AG04449 (cell line): ENCODE results near the gene PRR5L.
A peak's percentile ranks its signal among the peaks of the same experiment; 100 is the strongest.

Source experiments
- CTCF ChIA-PET: fragments of 350-600 bp; formaldehyde crosslinking; extraction: SDS; loops from one replicate; lab custom pipeline; 2021; ENCODE audit warnings: antibody characterized with exemption; lab: Yijun Ruan, JAX
- POLR2A ChIA-PET: fragments of 400-600, 350-600 bp; formaldehyde crosslinking; extraction: SDS; loops from one replicate; lab custom pipeline; 2020; ENCODE audit warnings: antibody characterized with exemption, inconsistent platforms; lab: Yijun Ruan, JAX
- DNase-seq: peaks from one replicate; pipeline ENCODE4 v3.0.0-alpha.2; 2010; ENCODE audit warnings: low read depth, low spot score
- H3K4me3 ChIP-seq: 2 replicates; pipeline ENCODE4 v1.5.1; 2011; ENCODE audit warnings: low read depth, mild to moderate bottlenecking, control low read depth, low read length
- TF ChIP-seq, protein P1 (sequence below): IDR thresholded peaks from one replicate; pipeline ENCODE4 v1.5.1; 2011; ENCODE audit warnings: mild to moderate bottlenecking, moderate library complexity, low read length, control low read depth, inconsistent platforms; ENCODE audit not compliant: insufficient read depth; ENCODE audit errors: missing control alignments

The PRR5L gene

DNA sequence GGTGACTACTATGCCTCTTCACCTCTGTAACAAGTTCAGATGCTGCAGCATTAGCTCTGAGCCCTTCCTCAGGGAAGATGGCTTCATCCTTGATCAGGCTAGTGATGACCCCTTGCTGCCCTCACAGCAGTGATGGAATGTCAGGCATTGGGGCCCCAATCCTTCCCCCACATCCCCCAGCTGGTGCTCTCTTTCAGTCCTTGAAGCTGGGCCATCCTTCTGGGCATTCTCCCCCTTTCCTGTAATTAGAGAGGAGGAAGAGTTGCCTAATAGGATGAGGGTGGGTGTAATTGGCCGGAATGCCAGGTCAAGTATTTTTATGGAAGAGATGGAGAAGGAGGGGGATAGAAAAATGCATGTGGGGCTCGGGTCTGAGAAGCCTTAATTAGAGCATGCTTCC lies 151.4 kb downstream of the PRR5L start:
- TF ChIP-seq, protein P1, sequence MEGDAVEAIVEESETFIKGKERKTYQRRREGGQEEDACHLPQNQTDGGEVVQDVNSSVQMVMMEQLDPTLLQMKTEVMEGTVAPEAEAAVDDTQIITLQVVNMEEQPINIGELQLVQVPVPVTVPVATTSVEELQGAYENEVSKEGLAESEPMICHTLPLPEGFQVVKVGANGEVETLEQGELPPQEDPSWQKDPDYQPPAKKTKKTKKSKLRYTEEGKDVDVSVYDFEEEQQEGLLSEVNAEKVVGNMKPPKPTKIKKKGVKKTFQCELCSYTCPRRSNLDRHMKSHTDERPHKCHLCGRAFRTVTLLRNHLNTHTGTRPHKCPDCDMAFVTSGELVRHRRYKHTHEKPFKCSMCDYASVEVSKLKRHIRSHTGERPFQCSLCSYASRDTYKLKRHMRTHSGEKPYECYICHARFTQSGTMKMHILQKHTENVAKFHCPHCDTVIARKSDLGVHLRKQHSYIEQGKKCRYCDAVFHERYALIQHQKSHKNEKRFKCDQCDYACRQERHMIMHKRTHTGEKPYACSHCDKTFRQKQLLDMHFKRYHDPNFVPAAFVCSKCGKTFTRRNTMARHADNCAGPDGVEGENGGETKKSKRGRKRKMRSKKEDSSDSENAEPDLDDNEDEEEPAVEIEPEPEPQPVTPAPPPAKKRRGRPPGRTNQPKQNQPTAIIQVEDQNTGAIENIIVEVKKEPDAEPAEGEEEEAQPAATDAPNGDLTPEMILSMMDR, result no peak
- POLR2A ChIA-PET, result no interaction called here
- CTCF ChIA-PET, result no interaction called here
- no peak overlapping the region for H3K4me3 ChIP-seq
- DNase-seq, result peak; percentile 9

DNA sequence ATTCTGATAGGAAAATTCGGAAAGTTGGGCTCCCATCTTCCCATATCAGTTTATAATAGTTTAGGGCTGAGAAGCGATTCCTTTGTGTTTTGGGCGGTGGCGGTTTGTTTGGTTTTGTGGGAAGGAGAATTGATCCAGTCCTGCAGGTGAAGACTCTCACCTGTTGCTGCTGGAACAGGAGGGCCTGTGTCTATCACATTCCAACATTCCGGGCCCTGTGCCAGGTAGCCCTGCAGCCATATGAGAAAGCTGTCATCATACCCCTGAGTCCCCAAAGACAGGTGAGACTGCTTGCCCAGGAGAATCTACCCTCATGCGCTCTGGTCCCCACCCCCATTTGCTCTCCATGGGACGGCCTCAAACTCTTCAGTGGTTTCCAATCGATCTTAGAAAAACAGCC lies 151.9 kb downstream of the PRR5L start:
- TF ChIP-seq, protein P1, result no peak
- ChIA-PET POLR2A (no interaction called here), CTCF (no interaction called here)
- no peak for DNase-seq
- no peak overlapping the region for H3K4me3 ChIP-seq

- CTCF ChIA-PET, result interaction anchor here (1.0 to 2.5 kb wide), 4 partner anchors 9 to 157 kb away, joined by 3 to 12 read pairs (median 6); no protein-coding TSS in a partner anchor
- no peak for DNase-seq
- POLR2A ChIA-PET, result interaction anchor here (0.6 to 0.9 kb wide), 2 partner anchors 21 to 29 kb away, joined by 3 read pairs; no protein-coding TSS in a partner anchor
- no peak overlapping the region for H3K4me3 ChIP-seq
- TF ChIP-seq, protein P1, result no peak
Measured at GRCh38 chr11:36449561-36450096, 153.5 kb downstream of the PRR5L start.

- TF ChIP-seq, protein P1, result no peak
- no peak overlapping the region for H3K4me3 ChIP-seq
- POLR2A ChIA-PET, result interaction anchor here (0.9 kb wide), 1 partner anchor 30 kb away, joined by 3 read pairs; no protein-coding TSS in a partner anchor
- DNase-seq, result no peak
- CTCF ChIA-PET, result interaction anchor here (1.0 to 2.5 kb wide), 4 partner anchors 9 to 143 kb away, joined by 3 to 12 read pairs (median 6); no protein-coding TSS in a partner anchor
Measured at GRCh38 chr11:36450110-36450572, 154.1 kb downstream of the PRR5L start.

DNA sequence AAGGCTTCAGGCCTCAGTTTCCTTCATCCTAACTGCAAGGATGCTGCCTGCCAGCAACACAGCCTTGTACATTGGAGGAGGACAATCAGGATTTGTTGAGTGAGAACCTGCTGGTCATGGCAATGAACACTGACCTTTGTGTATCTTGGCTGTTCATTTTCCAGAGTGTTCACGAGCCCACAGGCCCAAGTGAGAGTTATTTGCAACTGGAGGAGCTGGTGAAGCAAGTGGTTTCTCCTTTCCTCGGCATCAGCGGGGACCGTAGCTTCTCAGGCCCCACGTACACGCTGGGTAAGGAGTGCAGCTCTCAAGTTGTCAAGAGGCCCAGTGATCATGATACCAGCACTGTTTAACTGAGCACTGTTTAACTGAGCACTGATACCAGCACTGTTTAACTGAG lies 155.0 kb downstream of the PRR5L start:
- CTCF ChIA-PET, result interaction anchor here (1.0 to 2.5 kb wide), 3 partner anchors 10 to 27 kb away, joined by 3 to 12 read pairs (median 10); no protein-coding TSS in a partner anchor
- POLR2A ChIA-PET, result no interaction called here
- no peak overlapping the region for H3K4me3 ChIP-seq
- DNase-seq, result no peak
- TF ChIP-seq, protein P1, result no peak

DNA sequence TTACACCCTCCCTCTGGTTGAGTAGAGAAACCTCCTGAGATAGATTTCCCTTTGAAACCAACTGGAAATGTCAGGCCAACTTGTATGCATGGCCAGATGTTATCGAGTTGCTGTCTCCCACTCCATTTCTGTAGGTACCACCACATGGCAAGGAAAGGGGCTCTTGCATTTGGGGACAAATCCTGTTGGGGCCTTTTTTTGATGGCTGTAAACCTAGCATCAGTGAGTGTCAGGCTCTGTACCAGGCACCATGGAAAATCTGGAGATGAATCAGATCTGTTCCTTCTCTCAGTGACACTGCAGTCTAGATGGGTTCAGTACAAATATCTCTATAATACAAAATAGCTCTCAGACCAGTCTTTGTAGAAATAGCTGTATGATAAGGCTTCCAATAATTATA lies 155.6 kb downstream of the PRR5L start:
- ChIA-PET CTCF (interaction anchor here (1.3 to 1.9 kb wide), 5 partner anchors 10 to 159 kb away, joined by 3 to 9 read pairs (median 4); no protein-coding TSS in a partner anchor), POLR2A (interaction anchor here (1.6 kb wide), 1 partner anchor 31 kb away, joined by 9 read pairs; no protein-coding TSS in a partner anchor)
- TF ChIP-seq, protein P1, result no peak
- H3K4me3 ChIP-seq, result no peak overlapping the region
- no peak for DNase-seq
